K562 (cell line): ENCODE measurements around the gene KBTBD3. TPM values are rescaled to one million over a fixed set of nuclear protein-coding genes. Genes with fewer than 3 reads are reported as not detected.

ENCODE experiments used
- ATAC-seq: fragments of 200-7000 bp; cut with Tn5 transposase; 3 replicates; pipeline ENCODE4 v1.9.1; 2020; ENCODE audit warnings: moderate library complexity
- BruUV-seq: library from RNA; stranded (reverse); fragments of 400-500 nt; replicated peaks from 2 replicates; lab custom pipeline; 2021; lab: Mats Ljungman, UMichigan
- CTCF ChIA-PET: fragments of 300-600 bp; formaldehyde crosslinking; extraction: SDS; loops from one replicate; lab custom pipeline; 2021; ENCODE audit warnings: low intra/inter-chr PET ratio; lab: Yijun Ruan, JAX
- POLR2A ChIA-PET: fragments of 300-600, 350-650 bp; sonication (Branson Sonifier 250); formaldehyde crosslinking; extraction: SDS; loops from one replicate; lab custom pipeline; 2021; ENCODE audit warnings: antibody characterized with exemption, inconsistent platforms; lab: Yijun Ruan, JAX
- DNase-seq, 4 experiments: peaks; one replicate each; pipeline versions ENCODE4 v3.0.0 to v3.0.0-alpha.2; 2011 to 2018; ENCODE audit warnings: low spot score in 3 of 4, mixed read lengths in 3 of 4; ENCODE audit errors: extremely low read depth in 1 of 4
- FAIRE-seq: peaks from 2 replicates; lab custom pipeline; 2011; peaks lifted over from hg19 to GRCh38; lab: Jason Lieb, UNC
- H2AFZ ChIP-seq: 2 replicates; pipeline ENCODE4 v1.6.0; 2011; ENCODE audit warnings: low read depth, low read length, control low read depth, inconsistent platforms
- H3K27ac ChIP-seq: fragments of 200-600 bp; 3 replicates; pipeline ENCODE4 v1.8.0; 2011; ENCODE audit warnings: low read depth, mild to moderate bottlenecking, control low read depth, inconsistent platforms, low read length, moderate library complexity, mixed read lengths; ENCODE audit errors: extremely low read depth
- H3K27me3 ChIP-seq, 2 experiments: fragments of 300-600 bp in 1 of 2; 2 replicates in 1 of 2; 3 replicates in 1 of 2; pipeline versions ENCODE4 v1.6.0 to v1.8.0; 2011; ENCODE audit warnings: inconsistent platforms in 2 of 2, low read length in 2 of 2, mild to moderate bottlenecking in 1 of 2, mixed read lengths in 1 of 2, moderate library complexity in 1 of 2; ENCODE audit not compliant: control insufficient read depth in 2 of 2, insufficient read depth in 2 of 2
- H3K36me3 ChIP-seq: fragments of 300-600 bp; 3 replicates; pipeline ENCODE4 v1.8.0; 2011; ENCODE audit warnings: mild to moderate bottlenecking, low read length, inconsistent platforms; ENCODE audit not compliant: control insufficient read depth, insufficient read depth
- H3K4me1 ChIP-seq, 2 experiments: fragments of 200-600 bp in 1 of 2; replicated peaks in 1 of 2; 2 replicates in 1 of 2; 3 replicates in 1 of 2; pipeline versions ENCODE4 v1.5.1 to v1.8.0; 2011; ENCODE audit warnings: inconsistent platforms in 2 of 2, low read length in 2 of 2, mild to moderate bottlenecking in 1 of 2, mixed read lengths in 1 of 2, moderate library complexity in 1 of 2; ENCODE audit not compliant: control insufficient read depth in 2 of 2, insufficient read depth in 2 of 2
- H3K4me2 ChIP-seq: 2 replicates; pipeline ENCODE4 v1.6.1; 2011; ENCODE audit warnings: low read length, control low read depth, inconsistent platforms, mixed read lengths; ENCODE audit not compliant: insufficient read depth
- H3K4me3 ChIP-seq: fragments of 200-600 bp; sonication (generic), shearing (Covaris generic); 2 replicates; pipeline ENCODE4 v1.5.1; 2016; ENCODE audit warnings: control low read depth, inconsistent platforms
- H3K79me2 ChIP-seq: fragments of 200-600 bp; 3 replicates; pipeline ENCODE4 v1.8.0; 2011; ENCODE audit warnings: low read length, inconsistent platforms; ENCODE audit not compliant: control insufficient read depth, insufficient read depth
- H3K9ac ChIP-seq, 2 experiments: 2 replicates each; pipeline versions ENCODE4 v1.6.0 to v1.6.1; 2011; ENCODE audit warnings: low read depth in 2 of 2, low read length in 2 of 2, control low read depth in 1 of 2, inconsistent platforms in 1 of 2, mild to moderate bottlenecking in 1 of 2, mixed read lengths in 1 of 2; ENCODE audit not compliant: insufficient read depth in 1 of 2
- H3K9me1 ChIP-seq: one replicate; pipeline ENCODE4 v1.6.0; 2011; ENCODE audit warnings: inconsistent platforms, mild to moderate bottlenecking, low read length, moderate library complexity; ENCODE audit not compliant: control insufficient read depth, insufficient read depth
- H3K9me3 ChIP-seq: replicated peaks from 2 replicates; pipeline ENCODE4 v1.5.1; 2011; ENCODE audit warnings: low read depth, low read length, inconsistent platforms; ENCODE audit not compliant: control insufficient read depth, insufficient read depth
- H4K20me1 ChIP-seq: replicated peaks from 2 replicates; pipeline ENCODE4 v1.6.1; 2011; ENCODE audit warnings: low read length, inconsistent platforms, mixed read lengths; ENCODE audit not compliant: control insufficient read depth, insufficient read depth
- BRF1 ChIP-seq: IDR thresholded peaks from 3 replicates; pipeline ENCODE4 v1.6.1; 2011; ENCODE audit warnings: borderline replicate concordance, mild to moderate bottlenecking; ENCODE audit not compliant: insufficient read length; ENCODE audit errors: extremely low read depth
- HLTF ChIP-seq: fragments of 450-650 bp; IDR thresholded peaks from 2 replicates; pipeline ENCODE4 v1.6.1; 2016
- SMAD4 ChIP-seq: fragments of 250-450 bp; sonication (Bioruptor Pico); conservative IDR thresholded peaks from 2 replicates; pipeline ENCODE4 v1.8.0; 2021; ENCODE audit warnings: inconsistent platforms, mild to moderate bottlenecking, moderate library complexity
- TBP ChIP-seq: optimal IDR thresholded peaks from 2 replicates; pipeline ENCODE3; 2011; ENCODE audit warnings: low read depth, low read length, improper control_type of control experiment
- ZKSCAN8 ChIP-seq: fragments of 200-800 bp; sonication (Bioruptor generic); IDR thresholded peaks from 2 replicates; pipeline ENCODE4 v1.6.1; 2016; ENCODE audit warnings: missing genetic modification characterization, missing compliant biosample characterization
- ZNF165 ChIP-seq: fragments of 250-450 bp; sonication (Bioruptor Pico); IDR thresholded peaks from 2 replicates; pipeline ENCODE4 v1.4.0; 2020; ENCODE audit warnings: borderline replicate concordance
- WGBS: fragments of 100-300 bp; shearing (Covaris generic); methylation state at CpG from one replicate; pipeline ENCODE4 v1.1.6; 2016; ENCODE audit warnings: low coverage, mixed read lengths; ENCODE audit not compliant: insufficient coverage; ENCODE audit errors: missing lambda C conversion rate; 5-methylcytosine and 5-hydroxymethylcytosine counted together
- in situ Hi-C: fragments of 300-500 bp; cut with MboI; formaldehyde crosslinking; loops from 4 replicates; pipeline ENCODE4 v1.15.0; 2018; ENCODE audit warnings: inconsistent platforms, mixed read lengths
- intact Hi-C: fragments of 100-400 bp; cut with micrococcal nuclease; formaldehyde crosslinking; loops from 2 replicates; pipeline ENCODE4 v1.14.2; 2022
- polyA plus RNA-seq, 8 experiments: library from polyadenylated mRNA; depleted of rRNA in 4 of 8; stranded (reverse) in 5 of 8; unstranded in 3 of 8; fragments of >200 nt; fragmentation: Nextera tagmentation in 2 of 8; fragmentation: Illumina TruSeq in 1 of 8; extraction: Ambion mirVana in 2 of 8; extraction: Trizol in 1 of 8; gene quantifications; 2 replicates each; pipeline versions ENCODE4 v1.2.1 to v1.2.3, GENCODE V29; 2011 to 2014; ENCODE audit warnings: inconsistent platforms in 1 of 8, missing spikeins in 1 of 8
- total RNA-seq, 7 experiments: library from RNA; depleted of rRNA in 6 of 7; stranded (reverse); fragments of >200 nt in 6 of 7; fragmentation: Illumina TruSeq in 2 of 7; extraction: Trizol in 2 of 7; gene quantifications; 2 replicates each; pipeline versions ENCODE4 v1.2.1 to v1.2.3, GENCODE V29; 2011 to 2021; ENCODE audit warnings: low replicate concordance in 1 of 7
- TF ChIP-seq, protein P1 (sequence below): sonication (generic); formaldehyde crosslinking; IDR thresholded peaks from 2 replicates; pipeline ENCODE4 v1.8.0; 2023; ENCODE audit warnings: missing genetic modification reagents, mild to moderate bottlenecking, borderline replicate concordance

The KBTBD3 gene
- total and polyA plus RNA-seq, 9 of the 15 experiments (the other 6 are each of a cell fraction or from before 2014, with no cell fraction given), result 4.2 to 31.2 (median 6.4) TPM

GRCh38 chr11:106015066-106015465, 62.1 kb downstream of the KBTBD3 start:
- intact Hi-C loops (no loop called here), in situ Hi-C loops (no loop called here)
- Histone ChIP-seq H3K27ac (no peak overlapping the region), H3K9me3 (no peaks in the 10 kb centered on the region), H2AFZ (no peak overlapping the region), H3K4me3 (no peak overlapping the region), H4K20me1 (no peaks in the 10 kb centered on the region), H3K4me1 (no peaks in the 10 kb centered on the region; a peak in 2 of 5 replicates), H3K27me3 (no peaks in the 10 kb centered on the region), H3K9ac (no peak overlapping the region), H3K9me1 (no peaks in the 10 kb centered on the region), H3K36me3 (peaks cover 23% of the 10 kb centered on the region), H3K79me2 (peaks cover 56% of the 10 kb centered on the region), H3K4me2 (no peak overlapping the region)
- ChIA-PET POLR2A (no interaction called here), CTCF (no interaction called here)
- BruUV-seq, result no TSS peak
- no peak for FAIRE-seq
- no peak for DNase-seq
- TF ChIP-seq SMAD4 (CRISPR knock-in tag) (no peak), BRF1 (no peak), ZKSCAN8 (CRISPR knock-in tag) (no peak), ZNF165 (no peak), HLTF (no peak), TBP (no peak)
- ATAC-seq, result no peak
- WGBS, result 35% methylated on average over 2 of the region's 2 CpGs

DNA sequence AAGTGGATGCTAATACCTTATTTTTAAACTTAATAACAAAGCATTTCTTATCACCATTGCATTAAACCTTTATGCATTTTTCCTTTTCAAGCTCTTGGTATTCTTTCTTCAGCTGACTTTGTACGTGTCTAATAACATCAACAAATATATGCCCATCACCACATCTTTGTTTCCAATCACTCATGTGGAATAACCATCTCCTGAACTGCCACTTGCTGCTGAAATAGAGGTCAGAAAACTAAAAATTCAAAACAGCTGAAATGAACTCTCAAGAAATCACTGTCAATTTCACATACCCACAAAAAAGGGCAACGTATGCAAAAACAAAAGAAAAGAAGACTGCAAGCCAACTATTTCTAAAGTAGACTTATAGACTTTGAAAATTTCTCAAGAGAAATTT, 62.5 kb downstream of the KBTBD3 start:
- H3K4me1 ChIP-seq, result no peaks in the 10 kb centered on the region; a peak in 2 of 5 replicates
- intact Hi-C loops (no loop called here), in situ Hi-C loops (no loop called here)
- no peaks in the 10 kb centered on the region for H4K20me1 ChIP-seq
- H3K4me2 ChIP-seq, result no peak overlapping the region
- H3K4me3 ChIP-seq, result no peak overlapping the region
- H3K79me2 ChIP-seq, result peaks cover 53% of the 10 kb centered on the region
- CTCF ChIA-PET, result no interaction called here
- no peaks in the 10 kb centered on the region for H3K9me3 ChIP-seq
- H2AFZ ChIP-seq, result no peak overlapping the region
- no peak for ATAC-seq
- 60% methylated on average over 1 of the region's 2 CpGs for WGBS
- peaks cover 27% of the 10 kb centered on the region for H3K36me3 ChIP-seq
- POLR2A ChIA-PET, result no interaction called here
- no peaks in the 10 kb centered on the region for H3K27me3 ChIP-seq
- no peak overlapping the region for H3K9ac ChIP-seq
- no peaks in the 10 kb centered on the region for H3K9me1 ChIP-seq
- no peak for DNase-seq
- no peak for FAIRE-seq
- no peak overlapping the region for H3K27ac ChIP-seq
- BruUV-seq, result no TSS peak
- no peak for TF ChIP-seq ZNF165
- TF ChIP-seq, protein P1, sequence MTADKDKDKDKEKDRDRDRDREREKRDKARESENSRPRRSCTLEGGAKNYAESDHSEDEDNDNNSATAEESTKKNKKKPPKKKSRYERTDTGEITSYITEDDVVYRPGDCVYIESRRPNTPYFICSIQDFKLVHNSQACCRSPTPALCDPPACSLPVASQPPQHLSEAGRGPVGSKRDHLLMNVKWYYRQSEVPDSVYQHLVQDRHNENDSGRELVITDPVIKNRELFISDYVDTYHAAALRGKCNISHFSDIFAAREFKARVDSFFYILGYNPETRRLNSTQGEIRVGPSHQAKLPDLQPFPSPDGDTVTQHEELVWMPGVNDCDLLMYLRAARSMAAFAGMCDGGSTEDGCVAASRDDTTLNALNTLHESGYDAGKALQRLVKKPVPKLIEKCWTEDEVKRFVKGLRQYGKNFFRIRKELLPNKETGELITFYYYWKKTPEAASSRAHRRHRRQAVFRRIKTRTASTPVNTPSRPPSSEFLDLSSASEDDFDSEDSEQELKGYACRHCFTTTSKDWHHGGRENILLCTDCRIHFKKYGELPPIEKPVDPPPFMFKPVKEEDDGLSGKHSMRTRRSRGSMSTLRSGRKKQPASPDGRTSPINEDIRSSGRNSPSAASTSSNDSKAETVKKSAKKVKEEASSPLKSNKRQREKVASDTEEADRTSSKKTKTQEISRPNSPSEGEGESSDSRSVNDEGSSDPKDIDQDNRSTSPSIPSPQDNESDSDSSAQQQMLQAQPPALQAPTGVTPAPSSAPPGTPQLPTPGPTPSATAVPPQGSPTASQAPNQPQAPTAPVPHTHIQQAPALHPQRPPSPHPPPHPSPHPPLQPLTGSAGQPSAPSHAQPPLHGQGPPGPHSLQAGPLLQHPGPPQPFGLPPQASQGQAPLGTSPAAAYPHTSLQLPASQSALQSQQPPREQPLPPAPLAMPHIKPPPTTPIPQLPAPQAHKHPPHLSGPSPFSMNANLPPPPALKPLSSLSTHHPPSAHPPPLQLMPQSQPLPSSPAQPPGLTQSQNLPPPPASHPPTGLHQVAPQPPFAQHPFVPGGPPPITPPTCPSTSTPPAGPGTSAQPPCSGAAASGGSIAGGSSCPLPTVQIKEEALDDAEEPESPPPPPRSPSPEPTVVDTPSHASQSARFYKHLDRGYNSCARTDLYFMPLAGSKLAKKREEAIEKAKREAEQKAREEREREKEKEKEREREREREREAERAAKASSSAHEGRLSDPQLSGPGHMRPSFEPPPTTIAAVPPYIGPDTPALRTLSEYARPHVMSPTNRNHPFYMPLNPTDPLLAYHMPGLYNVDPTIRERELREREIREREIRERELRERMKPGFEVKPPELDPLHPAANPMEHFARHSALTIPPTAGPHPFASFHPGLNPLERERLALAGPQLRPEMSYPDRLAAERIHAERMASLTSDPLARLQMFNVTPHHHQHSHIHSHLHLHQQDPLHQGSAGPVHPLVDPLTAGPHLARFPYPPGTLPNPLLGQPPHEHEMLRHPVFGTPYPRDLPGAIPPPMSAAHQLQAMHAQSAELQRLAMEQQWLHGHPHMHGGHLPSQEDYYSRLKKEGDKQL (CRISPR knock-in tag), result no peak
